Loucy (cell line): ENCODE results near the gene FAM3B.

Source experiments
- H2AFZ ChIP-seq: fragments of 200-600 bp; sonication (generic); 2 replicates; pipeline ENCODE4 v1.6.0; 2016; ENCODE audit warnings: antibody characterized with exemption, mild to moderate bottlenecking, low read length, moderate library complexity
- H3F3A ChIP-seq: fragments of 200-600 bp; 2 replicates; pipeline ENCODE4 v1.6.0; 2016; ENCODE audit warnings: antibody characterized with exemption, low read depth, mild to moderate bottlenecking
- H3K27me3 ChIP-seq: fragments of 200-600 bp; sonication (generic); 2 replicates; pipeline ENCODE4 v1.6.1; 2014; ENCODE audit warnings: low read length, mild to moderate bottlenecking; ENCODE audit not compliant: insufficient read depth, poor library complexity, severe bottlenecking
- H3K36me3 ChIP-seq: fragments of 200-600 bp; sonication (generic); 2 replicates; pipeline ENCODE4 v1.6.1; 2016; ENCODE audit warnings: low read length; ENCODE audit not compliant: insufficient read depth
- H3K4me1 ChIP-seq: fragments of 200-600 bp; sonication (generic); 2 replicates; pipeline ENCODE4 v1.5.1; 2014; ENCODE audit warnings: low read length, mild to moderate bottlenecking; ENCODE audit not compliant: insufficient read depth, poor library complexity, severe bottlenecking
- H3K4me2 ChIP-seq: fragments of 200-600 bp; sonication (generic); 2 replicates; pipeline ENCODE4 v1.6.0; 2014; ENCODE audit warnings: antibody characterized with exemption, low read length, low read depth, mild to moderate bottlenecking; ENCODE audit not compliant: poor library complexity, severe bottlenecking
- H3K4me3 ChIP-seq: fragments of 200-600 bp; sonication (generic); 2 replicates; pipeline ENCODE4 v1.5.1; 2014; ENCODE audit warnings: low read length, mild to moderate bottlenecking, mixed read lengths; ENCODE audit not compliant: poor library complexity, severe bottlenecking
- H3K79me2 ChIP-seq: fragments of 200-600 bp; sonication (generic); 2 replicates; pipeline ENCODE4 v1.6.1; 2014; ENCODE audit warnings: low read length; ENCODE audit not compliant: insufficient read depth
- H3K9ac ChIP-seq: fragments of 200-600 bp; sonication (generic); 2 replicates; pipeline ENCODE4 v1.6.0; 2014; ENCODE audit warnings: mild to moderate bottlenecking, low read depth, low read length, moderate library complexity; ENCODE audit not compliant: poor library complexity, severe bottlenecking
- H3K9me2 ChIP-seq: fragments of 200-600 bp; sonication (generic); replicated peaks from 2 replicates; pipeline ENCODE4 v1.6.1; 2016; ENCODE audit warnings: low read depth, low read length, mixed read lengths
- H3K9me3 ChIP-seq: fragments of 200-600 bp; sonication (generic); 2 replicates; pipeline ENCODE4 v1.6.1; 2014; ENCODE audit warnings: mild to moderate bottlenecking, antibody characterized with exemption, low read length, low read depth; ENCODE audit not compliant: insufficient read depth
- H4K20me1 ChIP-seq: fragments of 200-600 bp; sonication (generic); 2 replicates; pipeline ENCODE4 v1.6.0; 2014; ENCODE audit warnings: antibody characterized with exemption, low read length, mild to moderate bottlenecking; ENCODE audit not compliant: insufficient read depth, poor library complexity, severe bottlenecking
- CTCF ChIP-seq: fragments of 200-600 bp; sonication (generic); conservative IDR thresholded peaks from 2 replicates; pipeline ENCODE4 v1.5.1; 2014; ENCODE audit warnings: mild to moderate bottlenecking, antibody characterized with exemption, low read length
- EZH2phosphoT487 ChIP-seq: fragments of 200-600 bp; IDR thresholded peaks from 2 replicates; pipeline ENCODE4 v1.6.1; 2018; ENCODE audit warnings: antibody characterized with exemption, mild to moderate bottlenecking, moderate library complexity, borderline replicate concordance

FAM3B gene

GRCh38 chr21:41398251-41398650 is 81.7 kb downstream of the FAM3B start:
- no peak overlapping the region for H3K9ac ChIP-seq
- H3K9me3 ChIP-seq: no peaks in the 10 kb centered on the region
- no peak overlapping the region for H2AFZ ChIP-seq
- H3K9me2 ChIP-seq: no peaks in the 10 kb centered on the region
- no peaks in the 10 kb centered on the region for H4K20me1 ChIP-seq
- TF ChIP-seq CTCF (no peak), EZH2phosphoT487 (no peak)
- no peaks in the 10 kb centered on the region for H3K4me1 ChIP-seq
- no peak overlapping the region for H3K4me2 ChIP-seq
- H3K36me3 ChIP-seq: peaks cover 74% of the 10 kb centered on the region; the same call in 1 of the 2 replicates
- H3K4me3 ChIP-seq: no peak overlapping the region
- H3F3A ChIP-seq: no peaks in the 10 kb centered on the region
- no peaks in the 10 kb centered on the region for H3K27me3 ChIP-seq
- no peaks in the 10 kb centered on the region for H3K79me2 ChIP-seq

- Histone ChIP-seq H3F3A (no peaks in the 10 kb centered on the region), H3K4me1 (no peaks in the 10 kb centered on the region), H3K9ac (no peak overlapping the region), H3K36me3 (peaks cover 80% of the 10 kb centered on the region; the same call in 1 of the 2 replicates), H3K27me3 (no peaks in the 10 kb centered on the region), H2AFZ (no peak overlapping the region), H3K9me3 (no peaks in the 10 kb centered on the region), H3K79me2 (no peaks in the 10 kb centered on the region), H3K9me2 (no peaks in the 10 kb centered on the region), H3K4me2 (no peak overlapping the region), H3K4me3 (no peak overlapping the region), H4K20me1 (no peaks in the 10 kb centered on the region)
- no peak for TF ChIP-seq CTCF
- no peak for TF ChIP-seq EZH2phosphoT487
Observed at GRCh38 chr21:41398831-41399230, 82.2 kb downstream of the FAM3B start.

- Histone ChIP-seq H3K27me3 (no peaks in the 10 kb centered on the region), H3K9me3 (no peaks in the 10 kb centered on the region)
Observed at GRCh38 chr21:41399246-41399800, 82.7 kb downstream of the FAM3B start.

More at GRCh38 chr21:41399246-41399800, 82.7 kb downstream of the FAM3B start:
- no peaks in the 10 kb centered on the region for H3K79me2 ChIP-seq
- no peak overlapping the region for H3K9ac ChIP-seq
- H3K9me2 ChIP-seq: no peaks in the 10 kb centered on the region
- H2AFZ ChIP-seq: no peak overlapping the region
- TF ChIP-seq CTCF (no peak), EZH2phosphoT487 (no peak)
- H4K20me1 ChIP-seq: no peaks in the 10 kb centered on the region
- H3K4me2 ChIP-seq: no peak overlapping the region
- H3K36me3 ChIP-seq: peaks cover 85% of the 10 kb centered on the region; the same call in 1 of the 2 replicates
- H3K4me3 ChIP-seq: no peak overlapping the region
- no peaks in the 10 kb centered on the region for H3K4me1 ChIP-seq
- H3F3A ChIP-seq: no peaks in the 10 kb centered on the region
